22Rv1 (cell line): Measurements from ENCODE around the gene COMMD1.

Experiments used
- ZFX ChIP-seq: fragments of 450-650 bp; IDR thresholded peaks from 2 replicates; pipeline ENCODE4 v1.6.1; 2017; ENCODE audit warnings: antibody characterized with exemption, borderline replicate concordance
- TF ChIP-seq, protein P1 (sequence below): fragments of 450-650 bp; IDR thresholded peaks from 2 replicates; pipeline ENCODE4 v1.5.1; 2017; ENCODE audit warnings: mild to moderate bottlenecking

DNA sequence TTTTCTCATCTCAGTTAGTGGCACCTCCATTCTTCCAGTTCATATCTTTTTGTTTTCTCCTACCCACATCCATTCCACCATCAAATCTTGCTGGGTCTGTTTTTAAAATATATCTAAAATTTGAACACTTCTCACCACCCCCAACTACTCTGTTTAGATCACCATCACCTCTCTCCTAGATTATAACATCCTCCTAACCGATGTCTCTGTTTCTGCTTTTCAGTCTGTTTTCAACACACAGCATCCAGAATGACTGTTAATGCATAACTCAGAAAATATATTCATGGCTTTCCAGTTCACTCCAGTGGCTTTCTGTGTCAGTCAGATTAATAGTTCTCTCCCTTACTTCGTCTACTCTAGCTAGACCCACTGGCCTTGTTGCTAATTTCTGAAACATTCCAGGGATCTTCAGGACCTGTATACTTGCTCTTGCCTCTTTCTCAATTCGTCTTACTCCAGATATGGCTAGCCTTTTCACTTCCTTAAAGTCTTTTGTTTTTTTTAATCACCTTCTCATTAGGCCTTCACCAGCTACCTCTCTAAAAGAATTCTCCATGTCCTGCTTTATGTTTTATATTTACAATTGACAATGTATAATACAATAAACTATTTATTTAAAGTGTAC, 105.3 kb downstream of the COMMD1 start:
- TF ChIP-seq, protein P1, sequence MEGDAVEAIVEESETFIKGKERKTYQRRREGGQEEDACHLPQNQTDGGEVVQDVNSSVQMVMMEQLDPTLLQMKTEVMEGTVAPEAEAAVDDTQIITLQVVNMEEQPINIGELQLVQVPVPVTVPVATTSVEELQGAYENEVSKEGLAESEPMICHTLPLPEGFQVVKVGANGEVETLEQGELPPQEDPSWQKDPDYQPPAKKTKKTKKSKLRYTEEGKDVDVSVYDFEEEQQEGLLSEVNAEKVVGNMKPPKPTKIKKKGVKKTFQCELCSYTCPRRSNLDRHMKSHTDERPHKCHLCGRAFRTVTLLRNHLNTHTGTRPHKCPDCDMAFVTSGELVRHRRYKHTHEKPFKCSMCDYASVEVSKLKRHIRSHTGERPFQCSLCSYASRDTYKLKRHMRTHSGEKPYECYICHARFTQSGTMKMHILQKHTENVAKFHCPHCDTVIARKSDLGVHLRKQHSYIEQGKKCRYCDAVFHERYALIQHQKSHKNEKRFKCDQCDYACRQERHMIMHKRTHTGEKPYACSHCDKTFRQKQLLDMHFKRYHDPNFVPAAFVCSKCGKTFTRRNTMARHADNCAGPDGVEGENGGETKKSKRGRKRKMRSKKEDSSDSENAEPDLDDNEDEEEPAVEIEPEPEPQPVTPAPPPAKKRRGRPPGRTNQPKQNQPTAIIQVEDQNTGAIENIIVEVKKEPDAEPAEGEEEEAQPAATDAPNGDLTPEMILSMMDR: no peak
- TF ChIP-seq ZFX: no peak
